ENCODE data around the gene BCL11B.

DNA sequence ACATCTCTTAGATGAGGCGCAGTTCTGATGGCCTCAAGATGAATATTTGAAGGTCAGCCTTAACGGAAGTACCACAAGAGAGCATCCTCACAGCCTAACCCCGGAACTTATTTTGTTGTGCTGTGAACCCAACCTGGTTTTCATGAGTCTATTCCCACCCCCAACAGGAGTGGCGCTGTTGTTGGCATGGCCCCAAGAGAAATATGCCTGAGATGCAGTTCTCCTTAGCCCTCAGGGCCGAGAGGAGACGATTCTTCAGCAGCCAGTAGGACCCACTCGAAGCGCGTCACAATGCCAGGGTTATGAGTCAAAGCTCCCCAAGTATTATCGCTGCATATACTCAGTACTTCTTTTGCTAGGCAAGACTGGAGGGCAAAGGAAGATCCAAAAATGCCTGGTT lies 24.5 kb upstream of the BCL11B start:
- TF ChIP-seq TAF1 (conservative IDR thresholded peaks at IDR 0.05) = no peak
- TF ChIP-seq, protein P1, sequence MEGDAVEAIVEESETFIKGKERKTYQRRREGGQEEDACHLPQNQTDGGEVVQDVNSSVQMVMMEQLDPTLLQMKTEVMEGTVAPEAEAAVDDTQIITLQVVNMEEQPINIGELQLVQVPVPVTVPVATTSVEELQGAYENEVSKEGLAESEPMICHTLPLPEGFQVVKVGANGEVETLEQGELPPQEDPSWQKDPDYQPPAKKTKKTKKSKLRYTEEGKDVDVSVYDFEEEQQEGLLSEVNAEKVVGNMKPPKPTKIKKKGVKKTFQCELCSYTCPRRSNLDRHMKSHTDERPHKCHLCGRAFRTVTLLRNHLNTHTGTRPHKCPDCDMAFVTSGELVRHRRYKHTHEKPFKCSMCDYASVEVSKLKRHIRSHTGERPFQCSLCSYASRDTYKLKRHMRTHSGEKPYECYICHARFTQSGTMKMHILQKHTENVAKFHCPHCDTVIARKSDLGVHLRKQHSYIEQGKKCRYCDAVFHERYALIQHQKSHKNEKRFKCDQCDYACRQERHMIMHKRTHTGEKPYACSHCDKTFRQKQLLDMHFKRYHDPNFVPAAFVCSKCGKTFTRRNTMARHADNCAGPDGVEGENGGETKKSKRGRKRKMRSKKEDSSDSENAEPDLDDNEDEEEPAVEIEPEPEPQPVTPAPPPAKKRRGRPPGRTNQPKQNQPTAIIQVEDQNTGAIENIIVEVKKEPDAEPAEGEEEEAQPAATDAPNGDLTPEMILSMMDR (IDR thresholded peaks at IDR 0.05; ENCODE audit: low read depth, low read length, missing input control) = no peak

All from liver (tissue), 3 donors.